AG04449 (cell line): ENCODE data around the gene NTN3.

Experiments used
- CTCF ChIA-PET: fragments of 350-600 bp; formaldehyde crosslinking; extraction: SDS; loops from one replicate; lab custom pipeline; 2021; ENCODE audit warnings: antibody characterized with exemption; lab: Yijun Ruan, JAX
- POLR2A ChIA-PET: fragments of 400-600, 350-600 bp; formaldehyde crosslinking; extraction: SDS; loops from one replicate; lab custom pipeline; 2020; ENCODE audit warnings: antibody characterized with exemption, inconsistent platforms; lab: Yijun Ruan, JAX
- DNase-seq: peaks from one replicate; pipeline ENCODE4 v3.0.0-alpha.2; 2010; ENCODE audit warnings: low read depth, low spot score
- H3K4me3 ChIP-seq: 2 replicates; pipeline ENCODE4 v1.5.1; 2011; ENCODE audit warnings: low read depth, mild to moderate bottlenecking, control low read depth, low read length
- TF ChIP-seq, protein P1 (sequence below): IDR thresholded peaks from one replicate; pipeline ENCODE4 v1.5.1; 2011; ENCODE audit warnings: mild to moderate bottlenecking, moderate library complexity, low read length, control low read depth, inconsistent platforms; ENCODE audit not compliant: insufficient read depth; ENCODE audit errors: missing control alignments

The NTN3 gene

DNA sequence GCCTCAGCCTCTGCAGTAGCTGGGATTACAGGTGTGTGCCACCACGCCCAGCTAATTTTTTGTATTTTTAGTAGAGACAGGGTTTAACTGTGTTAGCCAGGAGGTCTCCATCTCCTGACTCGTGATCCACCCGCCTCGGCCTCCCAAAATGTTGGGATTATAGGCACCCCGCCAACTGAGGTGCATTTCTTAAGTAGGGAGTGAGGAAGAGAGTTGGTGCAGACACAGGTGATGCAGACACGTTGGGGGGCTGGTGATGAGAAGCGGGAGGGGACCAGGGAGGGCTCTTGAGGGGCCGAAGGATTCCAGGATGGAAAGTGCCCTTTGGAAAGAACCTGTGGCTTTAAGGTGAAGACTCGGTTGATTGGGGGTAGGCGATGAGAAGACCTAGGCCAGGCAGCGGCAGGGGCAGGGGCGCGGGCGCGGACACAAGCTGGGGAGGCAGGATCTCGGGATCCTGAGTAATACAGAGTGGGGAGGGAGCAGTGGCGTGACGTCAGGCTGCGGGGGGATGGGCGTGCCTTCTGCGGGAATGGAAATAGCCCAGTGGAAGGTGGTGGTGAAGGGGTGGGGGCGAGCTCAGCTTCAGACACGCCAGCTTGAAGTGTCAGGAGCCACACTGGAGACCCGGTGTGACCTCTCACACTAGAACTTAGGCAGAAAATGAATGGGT lies 40.2 kb downstream of the NTN3 start:
- no peak overlapping the region for H3K4me3 ChIP-seq
- ChIA-PET CTCF (interaction anchor here (0.8 to 4.9 kb wide), 3 partner anchors 11 to 26 kb away, joined by 3 to 33 read pairs (median 3); no protein-coding TSS in a partner anchor), POLR2A (no interaction called here)
- TF ChIP-seq, protein P1, sequence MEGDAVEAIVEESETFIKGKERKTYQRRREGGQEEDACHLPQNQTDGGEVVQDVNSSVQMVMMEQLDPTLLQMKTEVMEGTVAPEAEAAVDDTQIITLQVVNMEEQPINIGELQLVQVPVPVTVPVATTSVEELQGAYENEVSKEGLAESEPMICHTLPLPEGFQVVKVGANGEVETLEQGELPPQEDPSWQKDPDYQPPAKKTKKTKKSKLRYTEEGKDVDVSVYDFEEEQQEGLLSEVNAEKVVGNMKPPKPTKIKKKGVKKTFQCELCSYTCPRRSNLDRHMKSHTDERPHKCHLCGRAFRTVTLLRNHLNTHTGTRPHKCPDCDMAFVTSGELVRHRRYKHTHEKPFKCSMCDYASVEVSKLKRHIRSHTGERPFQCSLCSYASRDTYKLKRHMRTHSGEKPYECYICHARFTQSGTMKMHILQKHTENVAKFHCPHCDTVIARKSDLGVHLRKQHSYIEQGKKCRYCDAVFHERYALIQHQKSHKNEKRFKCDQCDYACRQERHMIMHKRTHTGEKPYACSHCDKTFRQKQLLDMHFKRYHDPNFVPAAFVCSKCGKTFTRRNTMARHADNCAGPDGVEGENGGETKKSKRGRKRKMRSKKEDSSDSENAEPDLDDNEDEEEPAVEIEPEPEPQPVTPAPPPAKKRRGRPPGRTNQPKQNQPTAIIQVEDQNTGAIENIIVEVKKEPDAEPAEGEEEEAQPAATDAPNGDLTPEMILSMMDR, result no peak
- no peak for DNase-seq

DNA sequence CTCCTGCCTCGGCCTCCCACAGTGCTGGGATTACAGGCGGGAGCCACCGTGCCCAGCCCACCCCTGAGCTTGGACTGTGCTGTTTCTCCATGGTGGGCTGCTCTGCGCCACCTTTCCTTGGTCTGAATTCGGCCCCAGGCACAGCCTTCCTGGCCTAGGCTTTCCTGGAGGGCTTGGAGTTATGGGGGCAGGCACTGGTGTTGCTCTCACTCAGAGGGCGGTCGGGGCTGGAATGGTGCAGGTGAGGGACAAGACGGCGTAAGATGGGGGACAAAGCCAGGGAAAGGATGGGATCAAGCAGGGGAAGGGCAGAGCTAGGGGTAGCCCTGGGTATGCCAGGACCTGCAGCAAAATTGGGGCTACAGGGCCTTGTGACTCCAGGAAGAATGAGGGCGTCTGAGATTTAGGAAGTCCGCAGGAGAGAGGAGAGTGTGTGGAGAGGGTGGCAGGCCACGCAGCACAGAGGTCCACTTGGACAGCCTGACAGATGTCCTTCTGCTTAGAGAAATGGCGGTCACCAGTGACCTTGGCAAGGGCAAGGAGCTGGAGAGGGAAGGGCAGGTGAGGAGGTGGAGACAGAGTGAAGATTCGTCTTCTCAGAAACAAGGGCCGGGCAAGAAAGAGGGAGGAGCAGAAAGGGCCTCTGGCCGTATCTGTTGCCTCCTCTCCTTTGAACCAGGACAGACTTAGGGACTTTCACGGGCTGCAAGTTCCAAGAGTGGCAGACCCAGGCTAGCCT lies 41.1 kb downstream of the NTN3 start:
- TF ChIP-seq, protein P1, result no peak
- CTCF ChIA-PET, result interaction anchor here (0.8 to 4.9 kb wide), 3 partner anchors 12 to 20 kb away, joined by 3 to 33 read pairs (median 4); no protein-coding TSS in a partner anchor
- H3K4me3 ChIP-seq, result no peak overlapping the region
- no peak for DNase-seq
- POLR2A ChIA-PET, result no interaction called here

DNA sequence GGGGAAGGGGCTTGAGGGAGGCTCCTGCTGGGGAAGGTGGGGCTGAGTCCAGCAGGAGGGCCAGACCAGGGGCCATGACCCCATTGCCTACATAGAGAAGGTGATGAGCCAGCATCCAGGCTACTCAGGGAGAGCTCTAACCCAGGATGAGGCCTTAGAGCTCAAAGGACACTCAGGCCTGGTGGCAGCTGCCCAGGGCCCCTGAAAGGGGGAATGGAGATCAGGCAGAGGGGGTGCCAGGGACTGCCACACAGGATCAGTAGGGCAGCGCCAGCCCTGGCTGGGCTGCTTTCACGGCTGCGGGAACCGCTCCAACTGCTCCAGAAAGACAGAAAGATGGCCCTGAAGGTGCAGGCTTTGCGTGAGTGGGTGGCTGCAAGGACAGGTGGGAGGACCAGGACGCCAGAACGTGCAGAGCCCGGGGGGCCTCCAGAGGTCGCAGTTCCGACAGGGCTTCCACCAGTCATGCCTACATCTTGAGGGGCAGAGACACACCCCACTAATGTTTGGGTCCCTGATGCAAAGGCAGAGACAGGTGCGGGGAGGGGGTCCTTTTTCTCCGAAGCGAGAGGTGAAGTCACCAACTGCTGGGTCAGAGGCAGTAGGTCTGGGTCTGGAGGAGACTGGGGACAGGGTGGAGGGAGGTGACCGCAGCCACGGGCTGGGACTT lies 41.8 kb downstream of the NTN3 start:
- TF ChIP-seq, protein P1, result no peak
- H3K4me3 ChIP-seq, result peak overlapping the region; percentile 83
- DNase-seq, result no peak
- POLR2A ChIA-PET, result no interaction called here
- CTCF ChIA-PET, result interaction anchor here (0.6 to 4.9 kb wide), 4 partner anchors 12 to 30 kb away, joined by 3 to 33 read pairs (median 4); no protein-coding TSS in a partner anchor

DNA sequence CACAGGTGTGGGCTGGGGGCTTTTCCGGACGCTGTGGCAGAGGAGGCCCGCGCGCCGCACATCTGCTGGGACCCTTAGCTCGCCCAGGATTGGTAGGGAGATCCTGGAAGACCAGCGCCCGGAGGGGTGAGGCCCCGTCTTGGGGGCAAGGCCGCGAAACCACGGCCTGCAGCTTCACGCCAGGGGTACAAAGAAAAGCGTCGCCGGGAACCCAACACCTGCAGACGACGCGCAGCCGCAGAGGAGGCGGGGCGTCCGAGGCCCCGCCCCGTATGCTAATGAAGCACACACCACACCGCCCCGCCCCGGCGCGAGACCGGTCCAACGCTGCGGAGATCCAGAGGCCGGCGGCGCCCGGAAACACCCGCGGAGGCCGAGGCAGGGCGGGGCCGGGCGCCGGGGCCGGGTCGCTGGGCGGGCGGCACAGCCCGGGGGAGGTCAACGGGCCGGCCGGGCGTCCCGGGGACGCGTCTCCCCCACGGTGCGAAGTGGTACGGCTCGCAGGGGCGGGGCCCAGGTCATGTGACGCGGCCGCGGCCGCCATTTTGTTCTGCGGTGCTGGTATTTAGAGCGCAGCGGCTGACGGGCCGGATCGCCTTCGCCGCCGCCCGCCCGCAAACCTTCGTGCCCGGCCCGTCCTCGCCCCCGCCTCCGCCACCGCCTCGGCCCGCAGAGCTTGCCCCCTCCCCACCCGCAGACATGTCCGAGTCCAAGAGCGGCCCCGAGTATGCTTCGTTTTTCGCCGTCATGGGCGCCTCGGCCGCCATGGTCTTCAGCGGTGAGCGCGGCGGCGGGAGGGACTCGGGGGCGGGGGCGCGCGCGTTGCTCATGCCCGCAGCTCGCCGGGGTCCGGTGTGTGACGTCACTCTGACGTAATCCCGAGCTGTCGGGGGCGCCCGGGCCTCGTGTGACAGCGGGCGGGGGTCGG lies 42.6 kb downstream of the NTN3 start, which contains the start of gene ATP6V0C:
Gene ATP6V0C (plus strand): TSS at position 548 of the 928 bp plus-strand sequence. CDS start 152 bp downstream, at position 700.
- ChIA-PET CTCF (interaction anchor here (0.6 to 2.6 kb wide), 4 partner anchors 13 to 262 kb away, joined by 3 to 18 read pairs (median 3); partner anchors contain the start of gene ECI1), POLR2A (interaction anchor here (0.9 to 1.1 kb wide), 2 partner anchors 18 to 125 kb away, joined by 3 read pairs; no protein-coding TSS in a partner anchor)
- TF ChIP-seq, protein P1, result no peak
- H3K4me3 ChIP-seq, result peak within 1 kb of the TSS; percentile 83
- DNase-seq, result no peak

DNA sequence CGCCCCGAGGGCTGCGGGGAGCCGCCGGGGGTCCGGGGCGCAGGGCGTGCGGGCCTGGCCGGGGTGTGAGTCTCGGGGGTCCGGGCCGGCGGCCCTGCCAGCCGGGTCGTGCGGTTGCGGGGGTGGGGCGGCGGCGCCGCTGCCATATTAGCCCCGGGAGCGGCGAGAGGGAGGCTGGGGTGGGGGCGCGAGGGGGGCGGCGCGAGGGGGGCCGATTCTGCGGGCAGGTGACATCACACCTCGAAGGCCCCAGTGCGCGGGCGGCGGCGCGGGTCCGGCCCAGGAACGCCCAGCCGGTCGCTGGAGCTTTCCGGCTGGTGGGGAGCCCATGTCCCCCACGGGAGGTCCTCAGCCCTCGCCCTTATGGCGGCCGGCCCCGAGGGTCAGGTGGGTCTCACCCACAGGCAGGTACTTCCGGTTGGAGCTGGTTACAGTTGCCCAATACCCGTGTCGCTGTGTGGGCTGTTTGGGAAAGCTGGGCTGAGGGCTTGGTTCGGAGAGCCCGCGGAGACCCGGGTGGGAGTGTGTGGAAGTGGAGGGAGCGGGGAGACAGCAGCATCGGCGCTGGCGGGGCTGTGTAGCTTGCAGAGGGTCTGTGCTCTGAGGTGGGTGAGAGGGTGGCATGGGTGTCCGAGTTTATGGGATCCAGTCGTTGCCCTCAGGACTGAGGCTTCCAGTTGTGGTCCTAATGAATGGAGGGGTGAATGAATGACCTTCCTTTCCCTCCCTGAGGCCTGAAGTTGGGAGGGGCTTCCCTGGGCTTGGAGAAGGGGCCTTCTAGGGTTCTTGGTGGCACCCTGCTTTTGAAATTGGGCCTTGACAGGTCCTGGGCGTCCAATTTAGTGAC lies 43.5 kb downstream of the NTN3 start:
- DNase-seq, result no peak
- POLR2A ChIA-PET, result interaction anchor here (0.9 to 1.1 kb wide), 2 partner anchors 19 to 126 kb away, joined by 3 read pairs; no protein-coding TSS in a partner anchor
- CTCF ChIA-PET, result interaction anchor here (1.1 to 2.6 kb wide), 4 partner anchors 11 to 263 kb away, joined by 3 to 18 read pairs (median 3); partner anchors contain the start of gene ECI1
- TF ChIP-seq, protein P1, result no peak
- H3K4me3 ChIP-seq, result peak overlapping the region; percentile 83
